HG03442 (cell line): ENCODE data around the gene ETFB.
A peak's percentile ranks its signal among the peaks of the same experiment; 100 is the strongest.

ENCODE experiments used
- ATAC-seq: cut with Tn5 transposase; IDR thresholded peaks from one replicate; pipeline ENCODE4 v1.9.1; 2021; ENCODE audit warnings: mild to moderate bottlenecking, moderate library complexity; ENCODE audit not compliant: unreplicated experiment

ETFB gene

GRCh38 chr19:51372649-51373504 lies 6.7 kb upstream of the ETFB start, which contains the start of gene NKG7:
Gene NKG7 (minus strand): TSS chr19:51372654. CDS start chr19:51372535, 119 bp downstream.
- peak; percentile 25 for ATAC-seq

DNA sequence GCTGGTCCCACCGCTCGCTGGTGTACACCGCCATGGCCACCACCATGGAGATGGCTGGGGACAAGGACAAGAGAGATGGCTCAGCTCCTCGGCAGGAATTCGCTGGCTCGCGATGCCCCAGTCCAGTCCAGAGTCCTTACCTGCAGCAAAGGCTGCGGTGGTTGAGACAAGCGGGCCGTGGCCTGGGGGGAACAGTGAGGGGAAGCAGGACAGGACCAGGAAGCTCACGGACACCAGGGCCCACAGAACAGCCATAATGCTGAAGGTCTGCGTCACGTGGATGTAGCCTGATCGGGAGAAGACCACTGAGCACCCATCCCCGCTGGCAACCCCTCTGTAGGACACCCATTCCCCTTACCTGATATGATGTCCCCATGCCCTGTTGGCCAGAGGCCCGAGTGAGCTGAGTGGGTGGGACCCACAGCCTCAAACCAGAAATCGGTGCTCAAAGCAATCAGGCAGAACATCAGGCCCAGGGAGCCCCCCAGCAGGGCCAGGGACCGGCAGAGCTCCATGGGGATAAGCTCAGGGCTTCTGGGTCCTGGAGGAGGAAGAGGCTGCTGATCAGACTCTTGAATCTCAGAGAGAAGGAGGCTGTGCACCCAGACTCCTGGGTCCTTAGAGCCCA lies 5.9 kb upstream of the ETFB start:
- ATAC-seq, result no peak

- ATAC-seq, result no peak
Measured at GRCh38 chr19:51371186-51371690, 5.0 kb upstream of the ETFB start.

DNA sequence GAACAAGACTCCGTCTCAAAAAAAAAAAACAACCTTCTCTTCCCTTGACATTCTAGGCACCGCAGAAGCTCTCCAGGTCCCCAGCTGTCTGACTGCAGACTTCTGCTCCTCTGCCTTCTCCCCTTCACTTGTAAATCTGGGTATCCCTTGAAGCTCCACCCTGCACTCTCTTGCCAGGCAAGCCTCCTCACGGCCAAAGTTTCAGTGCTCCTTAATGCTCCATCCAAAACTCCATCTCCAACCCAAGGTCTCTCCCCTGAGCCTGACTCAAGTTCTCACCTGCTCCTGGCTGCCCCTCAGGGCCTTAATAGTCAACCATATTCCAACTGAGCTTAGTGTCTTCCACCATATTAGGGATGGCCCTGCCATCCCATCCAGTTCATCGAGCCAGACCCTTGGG lies 4.0 kb upstream of the ETFB start:
- no peak for ATAC-seq

GRCh38 chr19:51368366-51369282 lies 2.4 kb upstream of the ETFB start, which contains the start of gene CLDND2:
Gene CLDND2 (minus strand): TSS chr19:51369003. CDS start chr19:51368577, 426 bp downstream.
- no peak for ATAC-seq

DNA sequence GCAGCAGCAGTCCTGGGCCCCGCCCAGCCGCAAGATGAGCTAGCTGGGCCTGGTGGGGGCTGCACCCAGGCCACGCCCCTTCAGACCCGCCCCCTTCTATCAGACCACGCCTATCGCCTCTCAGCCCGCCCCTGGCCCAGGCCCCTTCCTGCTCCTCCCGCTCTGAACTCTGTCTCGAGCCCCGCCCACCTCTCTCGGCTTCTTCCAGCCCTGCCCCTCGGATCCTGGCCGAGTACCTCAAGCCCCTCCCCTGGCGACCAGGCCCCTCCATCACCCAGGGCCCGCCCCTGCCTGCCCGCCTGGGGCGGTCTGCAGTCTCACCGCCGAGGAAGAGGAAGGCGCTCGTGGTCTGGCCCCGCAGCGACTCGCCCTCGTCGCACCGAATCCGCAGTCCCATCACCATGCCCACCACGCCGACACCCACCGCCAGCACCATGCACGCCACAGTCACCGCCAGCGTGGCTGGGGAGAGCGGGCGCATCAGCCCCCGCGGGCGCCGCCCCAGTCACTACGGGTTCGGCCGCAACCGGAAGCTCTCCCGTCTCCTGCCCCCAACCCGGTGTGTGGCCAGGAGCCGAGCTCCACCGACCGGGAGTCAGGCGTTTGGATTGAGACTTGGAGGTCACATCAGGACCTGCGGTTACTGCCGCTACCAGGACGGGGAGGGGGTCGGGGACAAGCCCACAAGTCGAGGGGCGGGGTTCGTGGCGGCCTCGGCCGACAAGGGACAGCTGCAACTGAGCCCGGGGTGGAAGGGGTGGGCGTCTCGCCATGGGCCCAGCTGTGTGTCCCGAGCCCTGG lies 1.6 kb upstream of the ETFB start:
- ATAC-seq, result peak; percentile 72

DNA sequence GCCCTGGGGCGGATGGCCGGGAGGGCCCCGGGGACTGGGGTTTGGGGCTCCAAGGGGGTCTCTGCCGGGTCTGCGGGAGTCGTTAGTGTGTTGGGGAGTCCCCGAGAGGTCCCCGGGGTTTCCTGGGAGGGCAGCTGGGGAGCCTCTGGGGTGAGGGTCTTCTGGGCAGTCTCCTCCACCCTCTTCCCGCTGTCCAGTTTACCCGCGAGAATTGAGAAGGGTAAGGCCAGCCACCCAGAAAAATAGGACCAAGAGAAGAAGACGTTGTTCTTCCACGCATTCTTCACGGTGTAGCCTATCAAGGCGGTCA lies 1.0 kb upstream of the ETFB start:
- ATAC-seq, result no peak

DNA sequence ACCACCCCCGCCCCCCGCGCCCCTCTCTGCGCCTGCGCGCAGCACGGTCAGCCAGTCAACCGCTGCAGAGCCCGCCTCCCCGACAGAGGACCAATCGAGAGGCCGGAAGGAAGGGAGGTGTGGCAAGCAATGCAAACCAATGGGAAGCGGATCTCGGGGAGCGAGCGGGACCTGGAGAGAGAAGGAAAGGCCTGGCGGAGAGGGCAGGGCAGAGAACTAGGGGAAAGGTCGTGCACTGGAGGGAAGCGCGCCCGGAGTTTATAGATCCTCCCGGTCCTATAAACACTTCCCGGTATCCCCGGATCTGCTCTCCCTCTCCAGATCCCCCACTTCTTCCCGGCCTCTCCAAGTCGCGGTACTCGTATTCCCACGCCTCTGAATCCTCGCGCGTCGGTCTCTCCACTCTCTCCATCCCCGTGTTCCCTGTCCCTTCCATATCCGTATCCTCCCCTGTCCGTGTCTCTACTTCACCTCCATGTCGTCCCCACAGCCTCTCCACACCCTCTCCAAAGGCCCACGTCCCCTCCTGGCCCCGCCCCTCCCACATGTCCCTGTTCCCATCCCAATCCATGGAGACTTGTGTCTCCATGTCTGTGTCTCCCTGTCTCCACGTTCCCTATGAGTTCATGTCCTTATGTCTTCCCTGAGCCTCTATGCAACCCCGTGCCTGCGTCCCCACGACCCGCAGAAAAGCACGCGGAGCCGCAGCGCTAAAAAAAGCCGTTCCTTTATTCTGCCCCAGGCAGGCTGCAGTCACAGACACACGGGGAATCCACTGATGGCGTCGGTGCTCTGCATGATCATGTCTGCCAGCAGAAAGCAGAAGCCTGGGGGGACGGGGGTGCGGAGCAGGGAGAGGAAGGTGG lies 434 bp upstream of the ETFB start:
- peak; percentile 50 for ATAC-seq

GRCh38 chr19:51365211-51365964 lies 800 bp downstream of the ETFB start:
- ATAC-seq, result no peak

- ATAC-seq, result no peak
Measured at GRCh38 chr19:51364200-51365106, 1.7 kb downstream of the ETFB start.

GRCh38 chr19:51361239-51361638 lies 4.9 kb downstream of the ETFB start:
- ATAC-seq, result no peak

- ATAC-seq, result no peak
Measured at GRCh38 chr19:51359294-51359693, 6.9 kb downstream of the ETFB start.

- no peak for ATAC-seq
Measured at GRCh38 chr19:51357952-51358351, 8.2 kb downstream of the ETFB start.

- ATAC-seq, result no peak
Measured at GRCh38 chr19:51356159-51356801, 9.9 kb downstream of the ETFB start.

- ATAC-seq, result no peak
Measured at GRCh38 chr19:51354742-51355148, 11.4 kb downstream of the ETFB start.

- ATAC-seq, result no peak
Measured at GRCh38 chr19:51354103-51354741, 12.0 kb downstream of the ETFB start.
